Measurements from ENCODE around the gene DENND5A. TPM values are rescaled to one million over a fixed set of nuclear protein-coding genes. Genes with fewer than 3 reads are reported as not detected.

The DENND5A gene
- total and polyA plus RNA-seq, 2 of the 8 experiments (the other 6 are each of a cell fraction or from before 2014, with no cell fraction given), result 65.7 to 139 TPM

- TF ChIP-seq SIN3A (conservative IDR thresholded peaks at IDR 0.05 in 1 of 2, IDR thresholded peaks at IDR 0.05 in 1 of 2; ENCODE audit: low read depth in 1 of 2, low read length in 2 of 2), result no peak
- no peak for TF ChIP-seq TEAD4 (IDR thresholded peaks at IDR 0.05; ENCODE audit: low read depth, low read length)
- TF ChIP-seq JUND (IDR thresholded peaks at IDR 0.05; ENCODE audit: low read length), result no peak
Observed at GRCh38 chr11:9092072-9092471, 173.1 kb downstream of the DENND5A start (continued).

Measured in H1 (cell line).